ENCODE results near the gene FGFBP1.
A peak's percentile ranks its signal among the peaks of the same experiment; 100 is the strongest.
"Not testable (repeated sequence)": the region's sequence is repeated elsewhere in the genome, so short reads cannot be mapped to it uniquely, and the experiment has no call there.

Gene FGFBP1

DNA sequence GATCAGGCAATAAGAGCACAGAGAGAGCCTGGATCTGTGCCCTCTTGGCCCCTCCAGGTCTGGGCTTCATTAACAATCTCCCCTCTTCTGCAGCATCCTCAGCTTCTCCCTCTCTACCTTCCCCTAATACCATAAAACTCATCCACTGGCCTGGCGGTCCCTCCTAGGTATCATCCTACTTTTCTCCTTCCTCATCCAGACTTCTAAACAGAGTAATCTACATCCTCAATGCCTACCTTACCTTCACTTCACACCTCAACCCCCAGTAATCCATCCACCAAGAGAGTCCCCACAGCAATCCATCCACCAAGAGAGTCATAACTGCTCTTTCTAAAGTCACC, 17.0 kb downstream of the FGFBP1 start:
- Histone ChIP-seq H3K27me3 (no peaks in the 10 kb centered on the region), H3K4me1 (no peaks in the 10 kb centered on the region), H3K4me3 (ENCODE audit: low read depth, low read length) (no peak overlapping the region), H3K36me3 (no peaks in the 10 kb centered on the region), H3K9me3 (no peaks in the 10 kb centered on the region)
- DNase-seq, result no peak
- TF ChIP-seq, protein P1, sequence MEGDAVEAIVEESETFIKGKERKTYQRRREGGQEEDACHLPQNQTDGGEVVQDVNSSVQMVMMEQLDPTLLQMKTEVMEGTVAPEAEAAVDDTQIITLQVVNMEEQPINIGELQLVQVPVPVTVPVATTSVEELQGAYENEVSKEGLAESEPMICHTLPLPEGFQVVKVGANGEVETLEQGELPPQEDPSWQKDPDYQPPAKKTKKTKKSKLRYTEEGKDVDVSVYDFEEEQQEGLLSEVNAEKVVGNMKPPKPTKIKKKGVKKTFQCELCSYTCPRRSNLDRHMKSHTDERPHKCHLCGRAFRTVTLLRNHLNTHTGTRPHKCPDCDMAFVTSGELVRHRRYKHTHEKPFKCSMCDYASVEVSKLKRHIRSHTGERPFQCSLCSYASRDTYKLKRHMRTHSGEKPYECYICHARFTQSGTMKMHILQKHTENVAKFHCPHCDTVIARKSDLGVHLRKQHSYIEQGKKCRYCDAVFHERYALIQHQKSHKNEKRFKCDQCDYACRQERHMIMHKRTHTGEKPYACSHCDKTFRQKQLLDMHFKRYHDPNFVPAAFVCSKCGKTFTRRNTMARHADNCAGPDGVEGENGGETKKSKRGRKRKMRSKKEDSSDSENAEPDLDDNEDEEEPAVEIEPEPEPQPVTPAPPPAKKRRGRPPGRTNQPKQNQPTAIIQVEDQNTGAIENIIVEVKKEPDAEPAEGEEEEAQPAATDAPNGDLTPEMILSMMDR (IDR thresholded peaks at IDR 0.05; ENCODE audit: low read depth, low read length), result no peak

DNA sequence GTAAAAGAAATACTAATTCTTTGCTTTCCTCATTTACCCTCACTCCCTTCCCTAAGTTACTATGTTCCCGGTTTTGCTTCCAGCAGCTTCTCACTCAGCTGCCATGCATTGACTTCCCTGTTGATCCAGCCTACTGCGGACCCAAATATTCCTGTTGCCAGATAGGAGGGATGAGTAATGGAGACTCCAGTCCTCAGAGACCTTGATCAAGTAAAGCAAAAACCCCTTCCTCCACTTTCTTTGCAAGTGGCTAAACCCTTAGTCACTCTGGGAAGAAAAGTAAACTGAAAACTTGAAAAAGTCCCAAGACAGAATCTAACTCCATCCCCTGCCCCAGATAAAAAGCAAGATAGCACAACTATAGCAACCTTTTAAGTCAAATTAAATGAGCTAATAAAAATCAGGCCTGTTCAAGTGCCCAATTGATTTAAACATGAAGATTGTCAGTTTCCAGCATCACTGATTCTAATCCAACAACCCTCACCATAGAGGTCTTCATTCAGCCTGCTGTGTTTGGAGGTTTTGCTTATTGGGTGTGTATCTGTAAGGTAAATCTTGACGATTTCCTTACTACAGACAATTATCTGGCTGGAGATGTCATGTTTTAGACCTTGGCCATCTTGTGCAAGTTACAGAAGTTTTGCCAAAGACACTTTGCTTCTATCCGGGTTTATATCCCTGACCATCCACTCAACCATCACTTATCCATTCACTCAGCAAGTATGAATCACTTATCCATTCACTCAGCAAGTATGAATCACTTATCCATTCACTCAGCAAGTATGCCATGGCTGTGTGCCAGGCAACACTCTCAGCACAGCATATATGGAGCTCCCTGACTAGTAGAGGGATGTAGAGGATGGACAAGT, 17.6 kb downstream of the FGFBP1 start:
- Histone ChIP-seq H3K9me3 (no peaks in the 10 kb centered on the region), H3K4me3 (ENCODE audit: low read depth, low read length) (no peak overlapping the region), H3K4me1 (no peaks in the 10 kb centered on the region), H3K27me3 (no peaks in the 10 kb centered on the region), H3K36me3 (no peaks in the 10 kb centered on the region)
- peak; percentile 12 for DNase-seq
- TF ChIP-seq, protein P1 (IDR thresholded peaks at IDR 0.05; ENCODE audit: low read depth, low read length), result no peak

DNA sequence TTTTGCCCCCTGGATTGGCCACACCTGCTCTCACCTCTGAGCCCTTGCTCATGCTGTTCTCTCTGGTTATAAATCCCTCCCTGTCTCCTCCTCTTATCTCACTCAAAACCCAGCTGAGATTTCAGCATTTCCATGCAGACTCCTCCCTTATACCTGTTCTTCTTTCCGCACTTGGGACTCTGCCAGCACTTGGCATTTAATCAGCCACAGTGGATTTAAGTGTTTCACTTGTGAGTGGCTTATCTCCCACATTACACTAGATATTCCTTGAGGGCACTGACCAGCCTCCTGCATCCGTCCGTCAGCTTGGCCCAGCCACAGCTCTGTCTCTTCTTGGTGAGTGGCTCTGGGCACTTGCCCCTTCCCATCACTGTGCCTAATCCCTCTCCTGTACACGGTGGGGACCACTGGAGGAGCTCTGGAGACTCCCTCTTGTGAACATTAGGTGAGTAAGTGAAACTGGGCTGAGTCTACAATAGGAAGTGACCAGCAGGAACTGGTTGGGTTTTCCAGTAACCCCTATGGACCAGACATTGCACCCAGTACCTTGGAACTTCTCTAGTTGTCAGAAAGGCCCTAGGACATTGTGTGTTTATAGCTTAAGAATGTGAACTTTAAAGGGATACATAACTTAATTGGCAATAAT, 19.9 kb downstream of the FGFBP1 start:
- TF ChIP-seq, protein P1 (IDR thresholded peaks at IDR 0.05; ENCODE audit: low read depth, low read length), result no peak
- no peak for DNase-seq
- no peak overlapping the region for H3K4me3 ChIP-seq (ENCODE audit: low read depth, low read length)
- no peaks in the 10 kb centered on the region for H3K9me3 ChIP-seq
- no peaks in the 10 kb centered on the region for H3K4me1 ChIP-seq
- no peaks in the 10 kb centered on the region for H3K36me3 ChIP-seq
- no peaks in the 10 kb centered on the region for H3K27me3 ChIP-seq

DNA sequence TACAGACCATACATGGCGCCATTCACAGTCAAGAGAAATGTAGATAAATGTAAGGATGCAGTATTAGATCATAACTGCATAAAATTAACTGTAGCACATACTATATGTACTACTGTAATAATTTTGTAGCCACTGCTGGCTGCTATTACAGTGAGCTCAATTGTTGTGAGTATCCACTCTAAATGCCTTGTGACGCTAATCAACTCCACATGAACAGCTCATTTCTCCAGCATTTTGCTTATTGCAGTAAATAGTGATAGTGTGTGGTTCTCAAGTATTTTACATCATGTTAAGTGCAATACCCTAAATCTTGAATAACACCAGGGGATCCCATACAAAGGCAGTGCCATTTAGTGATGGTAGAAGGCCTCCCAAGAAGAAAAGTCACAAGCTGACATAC, 21.2 kb downstream of the FGFBP1 start:
- Histone ChIP-seq H3K4me1 (no peaks in the 10 kb centered on the region), H3K27me3 (0 out of 2 replicates have a peak, but pooled peaks cover 4% of the 10 kb centered on the region), H3K9me3 (no peaks in the 10 kb centered on the region), H3K4me3 (ENCODE audit: low read depth, low read length) (no peak overlapping the region), H3K36me3 (no peaks in the 10 kb centered on the region)
- DNase-seq, result no peak
- TF ChIP-seq, protein P1 (IDR thresholded peaks at IDR 0.05; ENCODE audit: low read depth, low read length), result no peak

DNA sequence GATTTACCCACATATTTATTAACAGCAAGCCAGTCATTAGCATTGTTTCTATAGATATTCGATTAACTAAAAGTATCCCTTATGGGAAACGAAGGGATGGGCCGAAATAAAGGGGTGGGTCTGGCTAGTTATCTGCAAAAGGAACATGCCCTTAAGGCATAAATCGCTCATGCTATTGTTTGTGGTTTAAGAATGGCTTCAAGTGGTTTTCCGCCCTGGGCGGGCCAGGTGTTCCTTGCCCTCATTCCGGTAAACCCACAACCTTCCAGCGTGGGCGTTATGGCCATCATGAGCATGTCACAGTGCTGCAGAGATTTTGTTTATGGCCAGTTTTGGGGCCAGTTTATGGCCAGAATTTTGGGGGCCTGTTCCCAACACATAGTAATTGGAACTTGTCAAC, 22.2 kb downstream of the FGFBP1 start:
- not testable (repeated sequence) for DNase-seq; H3K4me3 ChIP-seq (ENCODE audit: low read depth, low read length); H3K9me3 ChIP-seq; H3K27me3 ChIP-seq; H3K4me1 ChIP-seq; H3K36me3 ChIP-seq

DNA sequence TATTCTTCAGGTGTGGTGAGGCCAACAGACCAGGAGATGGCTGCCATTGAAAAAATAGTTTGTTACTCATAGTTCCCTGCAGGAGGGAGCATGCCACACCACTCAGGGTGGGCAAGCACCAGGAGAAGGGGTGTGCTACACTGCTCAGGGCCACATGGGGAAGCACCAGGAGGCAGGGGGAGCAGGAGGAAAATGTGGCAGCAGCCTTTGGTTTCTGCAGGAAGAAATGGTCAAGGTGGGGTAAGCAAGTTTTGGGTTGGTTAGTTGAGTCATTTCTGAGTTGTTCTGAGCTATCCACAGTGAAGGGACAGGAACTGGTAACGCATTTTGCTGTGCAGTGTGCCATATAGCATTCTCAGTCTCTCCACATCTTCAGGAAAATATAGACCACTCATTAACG, 23.8 kb downstream of the FGFBP1 start:
- Histone ChIP-seq H3K4me3 (ENCODE audit: low read depth, low read length) (no peak overlapping the region), H3K36me3 (no peaks in the 10 kb centered on the region), H3K9me3 (no peaks in the 10 kb centered on the region), H3K4me1 (no peaks in the 10 kb centered on the region), H3K27me3 (peaks cover 4% of the 10 kb centered on the region)
- DNase-seq, result no peak
- TF ChIP-seq, protein P1 (IDR thresholded peaks at IDR 0.05; ENCODE audit: low read depth, low read length), result no peak
